Right renal cortex interstitium (tissue), 3 donors: Measurements from ENCODE around the gene TMEM168. TPM values are rescaled to one million over a fixed set of nuclear protein-coding genes. Genes with fewer than 3 reads are reported as not detected.

Source experiments
- DNase-seq, 3 donors: peaks; one replicate each; pipeline ENCODE4 v3.0.0-alpha.2; 2013; ENCODE audit warnings: low read depth in 3 of 3, low spot score in 2 of 3
- polyA plus RNA-seq, 3 donors: library from polyadenylated mRNA; unstranded; fragments of 120-200 nt; gene quantifications; one replicate each; pipeline ENCODE4 v1.2.1, GENCODE V29; 2013; ENCODE audit not compliant: insufficient read length in 3 of 3

The TMEM168 gene
- polyA plus RNA-seq, 3 donors, result 43.5 to 51.7 (median 47.5) TPM

- DNase-seq, result no peak
These were observed 64.1 kb downstream of the TMEM168 start for GRCh38 chr7:112726076-112726475.

GRCh38 chr7:112723416-112723815, 66.8 kb downstream of the TMEM168 start:
- DNase-seq, result no peak

- DNase-seq, result no peak
These were observed 68.8 kb downstream of the TMEM168 start for GRCh38 chr7:112721366-112721765.

- no peak for DNase-seq
These were observed 74.7 kb downstream of the TMEM168 start for GRCh38 chr7:112715525-112715924.

GRCh38 chr7:112714917-112715316, 75.3 kb downstream of the TMEM168 start:
- no peak for DNase-seq
